ENCODE data around the gene EPHB2. TPM values are rescaled to one million over a fixed set of nuclear protein-coding genes. Genes with fewer than 3 reads are reported as not detected.

EPHB2 gene
- total and polyA plus RNA-seq, 2 of the 4 experiments (the other 2 are of a cell fraction) = 52.3 to 58.8 TPM

DNA sequence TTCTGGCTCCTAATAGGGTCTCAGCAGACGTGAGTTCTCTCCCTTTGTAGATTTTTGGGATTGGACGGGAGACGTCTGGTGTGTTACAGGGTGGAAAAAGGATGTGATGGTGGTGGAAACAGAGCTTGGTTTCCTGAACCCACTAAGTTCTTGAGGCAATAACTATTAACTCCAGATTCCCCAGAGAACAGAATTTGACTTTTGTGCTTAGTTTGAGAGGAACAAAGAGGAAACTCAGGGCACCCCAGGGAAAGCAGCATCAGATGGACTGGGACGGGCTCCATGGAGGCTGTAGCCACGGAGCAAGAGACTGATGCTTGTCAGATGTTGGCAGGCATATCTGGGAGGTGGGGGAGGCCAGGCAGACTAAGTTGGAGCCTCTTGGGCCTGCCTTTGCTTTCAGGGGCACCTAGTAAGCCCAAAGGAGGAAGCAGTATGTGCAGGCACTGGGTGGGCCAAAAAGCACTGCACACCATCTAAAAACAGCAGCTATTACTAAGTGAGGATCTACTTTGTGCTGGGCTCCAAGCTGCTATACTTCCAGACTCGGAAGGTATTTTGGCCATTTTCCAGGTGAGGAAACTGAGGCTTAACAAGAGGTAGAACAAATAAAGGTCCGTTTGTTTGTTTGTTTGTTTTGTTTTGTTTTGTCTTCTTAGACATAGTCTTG lies 66.9 kb downstream of the EPHB2 start:
- no peak overlapping the region for H3K4ac ChIP-seq (ENCODE audit: low read depth, low read length)
- H3K9ac ChIP-seq (ENCODE audit: low read depth, low read length) = no peak overlapping the region
- H3K9me3 ChIP-seq (ENCODE audit: control insufficient read depth, insufficient read depth, low read length) = no peaks in the 10 kb centered on the region
- no peak overlapping the region; the same call in 2 of the 3 replicates for H2BK15ac ChIP-seq (ENCODE audit: low read depth, low read length)
- H3K23ac ChIP-seq (ENCODE audit: low read depth, low read length) = no peak overlapping the region
- intact Hi-C loops (cut with micrococcal nuclease) = no loop called here
- H4K8ac ChIP-seq (ENCODE audit: low read depth in 2 of 2, low read length in 2 of 2) = no peak overlapping the region
- no peak overlapping the region for H2AK5ac ChIP-seq (ENCODE audit: low read depth, low read length)
- no peak overlapping the region for H4K91ac ChIP-seq (ENCODE audit: insufficient read depth, low read depth, low read length)
- ATAC-seq (ENCODE audit: low read depth) (no peak), DNase-seq (no peak)
- H3K79me1 ChIP-seq (ENCODE audit: low read depth in 1 of 2, low read length in 2 of 2) = peaks cover 35 to 86% of the 10 kb centered on the region in 2 experiments
- TF ChIP-seq MAFK (IDR thresholded peaks at IDR 0.05; ENCODE audit: low read depth, low read length) = no peak
- TF ChIP-seq, protein P1, sequence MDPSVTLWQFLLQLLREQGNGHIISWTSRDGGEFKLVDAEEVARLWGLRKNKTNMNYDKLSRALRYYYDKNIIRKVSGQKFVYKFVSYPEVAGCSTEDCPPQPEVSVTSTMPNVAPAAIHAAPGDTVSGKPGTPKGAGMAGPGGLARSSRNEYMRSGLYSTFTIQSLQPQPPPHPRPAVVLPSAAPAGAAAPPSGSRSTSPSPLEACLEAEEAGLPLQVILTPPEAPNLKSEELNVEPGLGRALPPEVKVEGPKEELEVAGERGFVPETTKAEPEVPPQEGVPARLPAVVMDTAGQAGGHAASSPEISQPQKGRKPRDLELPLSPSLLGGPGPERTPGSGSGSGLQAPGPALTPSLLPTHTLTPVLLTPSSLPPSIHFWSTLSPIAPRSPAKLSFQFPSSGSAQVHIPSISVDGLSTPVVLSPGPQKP (IDR thresholded peaks at IDR 0.05; ENCODE audit: borderline replicate concordance, low read depth, low read length) = no peak
- WGBS, 2 experiments (ENCODE audit: extremely low coverage in 2 of 2, insufficient read length in 1 of 2) = 89% methylated on average over 3 of the region's 7 CpGs; no CpG with 5 or more reads in 1 of the 2 experiments
- no peak overlapping the region for H2AFZ ChIP-seq (replicated peaks; ENCODE audit: low read length, poor library complexity)
- no peak overlapping the region for H3K56ac ChIP-seq (ENCODE audit: extremely low read depth, insufficient read depth, low read length)
- no peak overlapping the region for H4K5ac ChIP-seq (ENCODE audit: low read depth, low read length)
- BruUV-seq (replicated peaks) = no TSS peak
- H2BK5ac ChIP-seq (ENCODE audit: low read depth, low read length, poor library complexity, severe bottlenecking) = no peak overlapping the region
- no peak overlapping the region for H3K27ac ChIP-seq (ENCODE audit: insufficient read depth, low read length)
- no peak overlapping the region for H3K4me3 ChIP-seq (ENCODE audit: insufficient read depth, low read depth, low read length)
- POLR2A ChIA-PET (ENCODE audit: unreplicated experiment) = no interaction called here
- H3K36me3 ChIP-seq (ENCODE audit: control insufficient read depth, insufficient read depth, low read length) = no peaks in the 10 kb centered on the region
- H3K18ac ChIP-seq (ENCODE audit: low read depth, low read length) = no peak overlapping the region
- H3K4me1 ChIP-seq (ENCODE audit: control insufficient read depth, insufficient read depth, low read length) = peaks cover 16% of the 10 kb centered on the region
- no peak overlapping the region for H2BK20ac ChIP-seq (ENCODE audit: low read depth, low read length)
- in situ Hi-C loops (cut with MboI; ENCODE audit: low sequenced_read_pairs) = no loop called here
- dilution Hi-C loops (cut with HindIII; ENCODE audit: low sequenced_read_pairs, unreplicated experiment) = no loop called here
- no peak overlapping the region for H3K4me2 ChIP-seq (ENCODE audit: low read depth, low read length)
- H2AK9ac ChIP-seq (replicated peaks; ENCODE audit: low read depth, low read length, poor library complexity) = no peak overlapping the region
- peaks cover 19% of the 10 kb centered on the region; the same call in 1 of the 2 replicates for H3K9me1 ChIP-seq (ENCODE audit: insufficient read depth, low read length)
- H4K20me1 ChIP-seq (ENCODE audit: insufficient read depth, low read length) = peaks cover 76% of the 10 kb centered on the region
- no peaks in the 10 kb centered on the region for H3K27me3 ChIP-seq (ENCODE audit: control insufficient read depth, insufficient read depth, low read length)
- H2BK120ac ChIP-seq (ENCODE audit: low read depth, low read length) = no peak overlapping the region
- CTCF ChIA-PET = interaction anchor here (1.3 kb wide), 1 partner anchor 84 kb away, joined by 3 read pairs; no protein-coding TSS in a partner anchor
- 0 out of 2 replicates have a peak overlapping the region, but pooled peaks have one; percentile 20 for H3K14ac ChIP-seq (replicated peaks; ENCODE audit: low read depth, low read length)

All from IMR-90 (cell line).